ENCODE data around the gene ANKRA2.
"Not testable (repeated sequence)": the region's sequence is repeated elsewhere in the genome, so short reads cannot be mapped to it uniquely, and the experiment has no call there.

Gene ANKRA2

GRCh38 chr5:73550016-73550415 lies 15.4 kb downstream of the ANKRA2 start:
- no peak for DNase-seq

- DNase-seq = no peak
Measured at GRCh38 chr5:73545403-73545779, 20.0 kb downstream of the ANKRA2 start.

GRCh38 chr5:73544429-73545402 lies 20.7 kb downstream of the ANKRA2 start:
- no peak for DNase-seq

- DNase-seq = no peak
Measured at GRCh38 chr5:73542020-73542419, 23.4 kb downstream of the ANKRA2 start.

GRCh38 chr5:73540192-73540591 lies 25.2 kb downstream of the ANKRA2 start:
- DNase-seq = no peak

GRCh38 chr5:73539730-73540129 lies 25.7 kb downstream of the ANKRA2 start:
- no peak for DNase-seq

- no peak for DNase-seq
Measured at GRCh38 chr5:73534971-73535370, 30.5 kb downstream of the ANKRA2 start.

- DNase-seq = no peak
Measured at GRCh38 chr5:73534011-73534644, 31.3 kb downstream of the ANKRA2 start.

- no peak for DNase-seq
Measured at GRCh38 chr5:73532195-73532594, 33.2 kb downstream of the ANKRA2 start.

GRCh38 chr5:73531356-73531755 lies 34.1 kb downstream of the ANKRA2 start:
- DNase-seq = no peak

GRCh38 chr5:73529081-73529480 lies 36.4 kb downstream of the ANKRA2 start:
- no peak for DNase-seq

GRCh38 chr5:73528248-73528647 lies 37.2 kb downstream of the ANKRA2 start:
- DNase-seq = no peak

GRCh38 chr5:73525606-73526203 lies 39.7 kb downstream of the ANKRA2 start:
- no peak for DNase-seq

- DNase-seq = no peak
Measured at GRCh38 chr5:73523861-73524260, 41.6 kb downstream of the ANKRA2 start.

- no peak for DNase-seq
Measured at GRCh38 chr5:73522989-73523388, 42.5 kb downstream of the ANKRA2 start.

GRCh38 chr5:73519531-73520283 lies 45.7 kb downstream of the ANKRA2 start:
- peak in 51 of 58 donors; percentile 1 to 63 (median 29) for DNase-seq

- DNase-seq = no peak
Measured at GRCh38 chr5:73515232-73515631, 50.2 kb downstream of the ANKRA2 start.

- no peak for DNase-seq
Measured at GRCh38 chr5:73514418-73514817, 51.0 kb downstream of the ANKRA2 start.

- DNase-seq = no peak
Measured at GRCh38 chr5:73513996-73514395, 51.4 kb downstream of the ANKRA2 start.

GRCh38 chr5:73508521-73508920 lies 56.9 kb downstream of the ANKRA2 start:
- DNase-seq = not testable (repeated sequence)

- DNase-seq = no peak
Measured at GRCh38 chr5:73507062-73507461, 58.4 kb downstream of the ANKRA2 start.

Measured in anterior cingulate cortex (tissue), 58 donors.